ENCODE results near the gene MRPL21.
A peak's percentile ranks its signal among the peaks of the same experiment; 100 is the strongest.

DNA sequence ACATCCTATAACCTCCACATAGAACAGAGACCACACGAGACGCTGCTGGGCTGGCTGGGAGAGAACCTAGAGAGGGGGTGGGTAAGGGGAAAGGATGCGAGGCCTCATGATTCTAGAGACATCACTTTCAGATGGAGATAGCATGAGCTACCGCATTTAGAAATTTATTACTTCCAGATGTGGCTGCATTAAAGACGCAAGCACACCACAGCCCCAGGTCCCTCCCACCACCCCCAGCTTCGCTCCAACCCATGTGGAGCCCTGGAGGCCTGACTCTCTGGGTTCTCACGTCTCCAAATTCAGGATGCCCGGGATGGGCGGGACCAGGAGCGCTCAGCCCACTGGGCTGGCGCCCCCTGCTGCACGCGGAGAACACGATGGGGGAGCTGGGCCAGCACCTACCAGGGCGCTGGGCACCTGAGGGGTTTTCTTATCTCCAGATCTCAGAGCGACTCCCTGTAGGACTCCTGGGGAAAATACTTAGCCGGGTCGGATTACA, 13.6 kb downstream of the MRPL21 start:
- TF ChIP-seq, protein P1, sequence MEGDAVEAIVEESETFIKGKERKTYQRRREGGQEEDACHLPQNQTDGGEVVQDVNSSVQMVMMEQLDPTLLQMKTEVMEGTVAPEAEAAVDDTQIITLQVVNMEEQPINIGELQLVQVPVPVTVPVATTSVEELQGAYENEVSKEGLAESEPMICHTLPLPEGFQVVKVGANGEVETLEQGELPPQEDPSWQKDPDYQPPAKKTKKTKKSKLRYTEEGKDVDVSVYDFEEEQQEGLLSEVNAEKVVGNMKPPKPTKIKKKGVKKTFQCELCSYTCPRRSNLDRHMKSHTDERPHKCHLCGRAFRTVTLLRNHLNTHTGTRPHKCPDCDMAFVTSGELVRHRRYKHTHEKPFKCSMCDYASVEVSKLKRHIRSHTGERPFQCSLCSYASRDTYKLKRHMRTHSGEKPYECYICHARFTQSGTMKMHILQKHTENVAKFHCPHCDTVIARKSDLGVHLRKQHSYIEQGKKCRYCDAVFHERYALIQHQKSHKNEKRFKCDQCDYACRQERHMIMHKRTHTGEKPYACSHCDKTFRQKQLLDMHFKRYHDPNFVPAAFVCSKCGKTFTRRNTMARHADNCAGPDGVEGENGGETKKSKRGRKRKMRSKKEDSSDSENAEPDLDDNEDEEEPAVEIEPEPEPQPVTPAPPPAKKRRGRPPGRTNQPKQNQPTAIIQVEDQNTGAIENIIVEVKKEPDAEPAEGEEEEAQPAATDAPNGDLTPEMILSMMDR (IDR thresholded peaks at IDR 0.05 in 4 of 5, conservative IDR thresholded peaks at IDR 0.05 in 1 of 5), result peak in 3 of 5 experiments; percentile 18 to 50 (median 33)
- TF ChIP-seq POLR2A (IDR thresholded peaks at IDR 0.05), result no peak

Data from gastrocnemius medialis (tissue), 4 donors.